Hematopoietic multipotent progenitor cell treated with erythropoietin and hydrocortisone succinate and interleukin-3 and kit ligand, for 17 days (in vitro differentiated cells): Measurements from ENCODE around the gene IL26.
A peak's percentile ranks its signal among the peaks of the same experiment; 100 is the strongest.
"Not testable (repeated sequence)": the region's sequence is repeated elsewhere in the genome, so short reads cannot be mapped to it uniquely, and the experiment has no call there.

Experiments used
- DNase-seq: peaks from one replicate; pipeline ENCODE4 v3.0.0-alpha.2; 2015; ENCODE audit warnings: low spot score

IL26 gene

DNA sequence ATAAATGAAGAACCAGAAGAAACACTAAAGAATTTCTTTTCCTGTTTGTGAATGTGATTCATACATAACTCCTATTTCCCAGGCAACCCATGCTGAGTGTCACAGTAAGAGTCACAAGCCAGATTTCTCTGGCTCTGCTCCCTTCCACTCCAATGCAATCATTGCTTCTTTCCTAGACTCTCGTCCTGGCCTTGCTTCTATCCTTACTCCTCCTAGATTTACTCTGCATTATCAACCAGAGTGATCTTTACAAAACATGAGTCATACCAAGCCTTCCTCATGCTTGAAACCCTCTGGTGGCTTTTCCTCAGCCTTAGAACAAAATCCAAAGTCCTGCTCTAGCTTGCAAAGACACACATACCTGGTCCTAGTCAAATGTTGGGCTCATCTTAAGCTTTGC is 14.5 kb upstream of the IL26 start:
- peak; percentile 12 for DNase-seq

- DNase-seq: no peak
Measured at GRCh38 chr12:68239309-68239982, 13.8 kb upstream of the IL26 start.

GRCh38 chr12:68237619-68238018 is 12.0 kb upstream of the IL26 start:
- no peak for DNase-seq

- no peak for DNase-seq
Measured at GRCh38 chr12:68237078-68237477, 11.5 kb upstream of the IL26 start.

- peak; percentile 55 for DNase-seq
Measured at GRCh38 chr12:68236421-68237059, 10.9 kb upstream of the IL26 start.

GRCh38 chr12:68235576-68235975 is 10.0 kb upstream of the IL26 start:
- DNase-seq: no peak

GRCh38 chr12:68234140-68234539 is 8.5 kb upstream of the IL26 start:
- no peak for DNase-seq

- no peak for DNase-seq
Measured at GRCh38 chr12:68233498-68233897, 7.9 kb upstream of the IL26 start.

GRCh38 chr12:68231691-68232090 is 6.1 kb upstream of the IL26 start:
- no peak for DNase-seq

GRCh38 chr12:68231229-68231628 is 5.6 kb upstream of the IL26 start:
- no peak for DNase-seq

GRCh38 chr12:68229956-68230355 is 4.3 kb upstream of the IL26 start:
- DNase-seq: no peak

GRCh38 chr12:68227356-68227755 is 1.7 kb upstream of the IL26 start:
- DNase-seq: no peak

DNA sequence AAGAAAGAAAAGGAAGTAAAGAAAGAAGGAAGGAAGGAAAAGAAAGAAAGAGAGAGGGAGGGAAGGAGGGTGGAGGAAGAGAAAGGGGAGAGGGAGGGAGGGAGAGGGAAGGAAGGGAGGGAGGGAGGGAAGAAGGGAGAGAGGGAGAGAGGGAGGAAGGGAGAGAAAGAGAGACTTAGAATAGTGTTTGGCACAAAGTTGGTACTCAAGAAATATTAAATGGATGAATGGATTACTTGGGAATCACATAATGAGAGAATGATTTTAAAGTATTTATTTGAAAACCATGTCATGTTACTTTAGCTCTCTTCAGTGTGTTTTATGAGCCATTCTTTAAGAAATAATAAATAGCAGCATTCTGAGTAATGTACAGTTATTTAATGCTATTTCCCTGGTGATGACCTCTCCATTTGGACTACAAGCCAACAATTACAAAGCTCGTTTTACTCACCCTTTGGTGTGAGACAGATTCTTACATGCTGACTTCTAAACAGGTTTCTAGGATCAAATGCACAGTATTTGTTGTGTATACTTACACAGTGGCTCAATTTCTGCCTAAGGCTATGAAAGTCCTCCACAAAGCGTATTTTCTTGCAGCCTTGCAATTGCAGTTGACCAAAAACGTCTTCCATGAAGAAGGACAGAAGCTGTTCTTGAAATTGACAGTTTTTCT is 861 bp downstream of the IL26 start:
- DNase-seq: no peak

DNA sequence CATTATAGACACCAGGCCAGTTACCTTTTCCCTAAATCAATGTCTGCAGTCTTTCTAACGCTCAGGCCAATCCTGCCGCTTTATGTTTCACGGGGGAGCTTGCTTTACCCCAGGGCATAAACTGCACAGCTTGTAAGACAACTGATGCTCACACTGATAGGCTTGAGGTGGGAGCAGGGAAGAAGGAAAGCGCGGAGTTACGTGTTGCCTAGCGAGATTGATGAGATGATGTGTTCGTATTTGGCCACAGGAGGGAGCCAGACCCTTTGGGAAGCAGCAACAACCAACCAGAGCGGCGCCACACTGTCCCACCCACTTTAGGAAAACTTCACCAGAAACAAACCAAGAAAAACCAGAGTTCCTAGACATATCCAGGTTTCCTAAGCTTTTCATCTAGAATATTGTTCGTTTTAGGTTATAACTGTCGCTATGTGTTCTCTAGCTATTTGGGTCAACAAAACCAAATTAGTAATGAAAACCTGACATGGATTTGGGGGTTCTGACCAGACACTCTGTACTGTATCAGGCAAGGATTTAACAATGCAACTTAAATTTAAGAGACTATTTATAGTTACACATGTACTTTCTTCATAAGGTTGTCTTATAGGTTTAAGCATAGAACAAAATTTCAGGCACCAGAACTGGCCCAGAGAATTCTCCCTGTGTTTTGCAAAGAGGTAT is 2.4 kb downstream of the IL26 start:
- DNase-seq: peak; percentile 73

GRCh38 chr12:68222326-68222725 is 3.3 kb downstream of the IL26 start:
- no peak for DNase-seq

DNA sequence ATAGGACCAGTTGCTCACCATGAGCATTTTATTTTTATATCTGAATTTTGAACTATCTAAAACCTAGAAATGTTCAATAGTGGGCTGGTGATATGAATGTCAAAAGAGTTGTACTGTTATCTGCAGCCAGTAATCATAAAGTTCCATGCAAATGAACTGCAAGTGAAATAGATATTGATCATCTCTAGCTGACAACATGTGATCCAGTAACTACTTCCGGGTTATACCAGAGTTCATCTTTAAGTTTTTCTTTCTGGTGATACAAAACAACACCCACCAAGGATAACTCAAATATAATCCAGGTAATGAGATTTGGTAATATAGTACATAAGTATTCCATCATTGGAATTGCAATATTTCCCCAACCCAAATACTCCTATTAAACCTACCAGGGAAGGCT is 4.1 kb downstream of the IL26 start:
- no peak for DNase-seq

DNA sequence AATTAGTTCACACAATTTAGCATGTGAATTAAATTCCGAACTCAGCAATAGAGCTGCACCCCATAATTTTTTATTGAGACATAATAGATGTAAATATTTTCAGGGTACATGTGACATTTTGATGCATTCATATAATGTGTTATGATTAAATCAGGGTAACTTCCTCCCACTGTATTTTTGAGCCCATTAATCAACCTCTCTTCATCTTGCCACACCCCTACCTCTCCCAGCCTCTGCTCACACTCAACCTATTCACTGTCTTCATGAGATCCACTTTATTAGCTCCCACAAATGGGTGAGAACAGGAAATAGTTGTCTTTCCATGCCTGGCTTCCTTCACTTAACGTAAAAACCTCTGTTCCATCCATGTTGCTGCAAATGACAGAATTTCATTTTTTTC is 14.7 kb downstream of the IL26 start:
- no peak for DNase-seq

DNA sequence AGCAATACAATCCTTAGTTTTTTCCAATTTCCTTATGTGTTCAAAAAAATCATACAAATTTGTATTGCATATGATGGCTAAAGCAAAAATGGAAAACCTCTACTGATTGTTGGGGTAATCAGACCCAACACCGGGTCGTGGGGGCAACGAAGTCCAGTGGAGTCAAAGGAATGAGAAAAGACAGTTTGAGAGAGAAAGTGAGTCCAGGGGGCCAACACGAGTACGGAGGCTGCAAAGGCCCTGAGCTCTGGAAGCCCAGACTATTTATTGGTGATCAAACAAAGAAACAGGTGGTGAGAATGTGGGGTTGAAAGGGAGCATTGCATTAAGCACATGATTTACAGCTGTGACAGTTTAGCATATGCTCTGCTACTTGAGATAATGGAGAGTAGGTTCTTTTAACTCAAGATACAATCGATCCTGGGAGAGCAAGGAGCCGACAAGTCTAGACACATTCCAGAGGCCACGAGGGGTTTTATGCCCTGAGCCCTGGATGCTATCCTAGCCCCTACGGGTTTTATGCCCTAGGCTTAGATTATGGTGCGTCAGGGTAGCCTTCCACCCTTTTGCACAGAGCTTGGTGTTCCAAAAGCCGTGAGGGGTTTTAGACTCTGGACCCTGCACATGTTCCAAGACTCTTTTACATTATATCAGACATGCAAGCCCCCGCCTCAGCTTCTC is 16.4 kb downstream of the IL26 start:
- DNase-seq: not testable (repeated sequence)

DNA sequence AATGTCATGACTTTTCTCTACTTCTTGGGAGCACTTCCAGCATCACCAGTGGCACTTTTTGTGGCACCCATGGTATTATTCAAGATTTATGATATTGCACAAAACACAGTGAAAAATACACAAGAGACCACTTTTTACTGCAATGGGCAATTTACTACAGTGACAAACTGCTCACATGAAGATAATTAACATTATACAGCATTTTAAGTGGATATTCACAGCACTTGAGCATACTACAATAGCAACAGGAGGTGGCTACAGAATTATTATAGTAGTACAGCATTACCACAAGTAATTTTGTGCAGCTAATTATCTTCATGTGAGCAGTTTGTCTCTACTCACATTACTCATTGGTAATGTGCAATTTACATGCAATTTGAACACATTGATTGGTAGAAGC is 18.3 kb downstream of the IL26 start:
- no peak for DNase-seq

DNA sequence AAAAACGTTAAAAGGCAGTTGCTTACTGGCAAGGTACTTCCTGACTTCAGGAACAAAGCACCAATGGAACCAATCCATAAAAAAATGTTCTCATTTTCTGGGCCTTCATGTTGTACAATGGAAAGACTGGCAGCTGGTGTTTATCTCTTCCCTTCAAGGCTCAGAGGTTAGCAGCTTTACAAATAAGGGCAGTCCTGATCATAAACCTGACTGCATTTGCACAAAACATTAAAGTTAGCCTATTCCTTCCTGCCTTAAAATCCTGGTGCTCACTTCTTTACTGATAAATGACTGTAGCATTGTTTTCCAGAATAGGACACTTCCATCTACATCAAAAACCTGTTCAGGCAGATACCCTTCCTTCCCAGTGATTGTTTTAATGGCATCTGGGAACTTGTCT is 19.2 kb downstream of the IL26 start:
- DNase-seq: no peak

- DNase-seq: no peak
Measured at GRCh38 chr12:68203460-68203875, 22.1 kb downstream of the IL26 start.

DNA sequence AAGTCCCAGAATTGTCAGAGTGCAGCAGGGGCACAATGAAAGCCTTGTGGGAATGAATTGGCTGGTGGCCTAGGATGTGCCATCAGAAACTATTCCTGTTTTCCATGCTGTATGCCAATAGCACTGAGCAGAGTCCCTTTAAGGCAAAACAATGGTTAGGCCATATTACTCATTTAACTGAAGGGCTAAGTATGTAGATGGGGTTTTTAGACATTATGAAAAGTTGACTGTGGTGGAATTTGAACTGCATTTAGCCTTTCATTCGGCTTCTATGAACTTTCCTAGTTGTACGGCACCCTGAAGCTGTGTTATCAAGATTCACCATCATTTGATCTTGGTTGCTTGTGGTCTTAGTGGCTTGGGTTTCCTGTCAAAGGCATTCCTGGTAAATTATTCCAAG is 24.8 kb downstream of the IL26 start:
- DNase-seq: no peak
